Prostate gland (tissue), 2 donors: ENCODE data around the gene DR1.

ENCODE experiments used
- POLR2A ChIP-seq: fragments of 450-650 bp; IDR thresholded peaks from one replicate; pipeline ENCODE4 v1.6.1; 2016; ENCODE audit warnings: antibody characterized with exemption, mild to moderate bottlenecking
- POLR2AphosphoS5 ChIP-seq: sonication (generic); formaldehyde crosslinking; IDR thresholded peaks from one replicate; pipeline ENCODE4 v1.6.1; 2017; ENCODE audit warnings: antibody characterized with exemption
- TF ChIP-seq, protein P1 (sequence below), 4 experiments: fragments of 200-600 bp in 2 of 4; fragments of 450-650 bp in 2 of 4; sonication (generic) in 2 of 4; IDR thresholded peaks; 1 replicate in 3 of 4; 2 replicates in 1 of 4; pipeline ENCODE4 v1.5.1; 2016 to 2019; ENCODE audit warnings: antibody characterized with exemption in 4 of 4, mild to moderate bottlenecking in 2 of 4, moderate library complexity in 2 of 4

DNA sequence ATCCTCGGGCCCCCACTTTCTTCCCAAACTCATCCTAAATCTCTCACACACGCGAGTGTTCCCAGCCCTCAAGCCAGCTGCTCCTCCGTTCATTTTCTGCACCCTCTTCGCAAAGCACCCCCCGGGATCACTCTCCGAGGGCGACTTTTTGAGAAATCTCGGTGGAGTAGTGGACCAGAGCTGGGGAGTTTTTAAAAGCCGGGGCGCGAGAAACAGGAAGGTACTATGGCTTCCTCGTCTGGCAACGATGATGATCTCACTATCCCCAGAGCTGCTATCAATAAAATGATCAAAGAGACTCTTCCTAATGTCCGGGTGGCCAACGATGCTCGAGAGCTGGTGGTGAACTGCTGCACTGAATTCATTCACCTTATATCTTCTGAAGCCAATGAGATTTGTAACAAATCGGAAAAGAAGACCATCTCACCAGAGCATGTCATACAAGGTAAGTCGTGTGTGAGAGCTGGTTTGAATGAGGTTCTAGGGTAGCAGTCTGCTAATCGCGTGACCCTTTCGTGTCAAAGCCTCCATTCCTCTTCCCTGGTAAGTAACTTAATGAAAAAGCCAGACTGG lies 800 bp downstream of the DR1 start:
- TF ChIP-seq, protein P1, sequence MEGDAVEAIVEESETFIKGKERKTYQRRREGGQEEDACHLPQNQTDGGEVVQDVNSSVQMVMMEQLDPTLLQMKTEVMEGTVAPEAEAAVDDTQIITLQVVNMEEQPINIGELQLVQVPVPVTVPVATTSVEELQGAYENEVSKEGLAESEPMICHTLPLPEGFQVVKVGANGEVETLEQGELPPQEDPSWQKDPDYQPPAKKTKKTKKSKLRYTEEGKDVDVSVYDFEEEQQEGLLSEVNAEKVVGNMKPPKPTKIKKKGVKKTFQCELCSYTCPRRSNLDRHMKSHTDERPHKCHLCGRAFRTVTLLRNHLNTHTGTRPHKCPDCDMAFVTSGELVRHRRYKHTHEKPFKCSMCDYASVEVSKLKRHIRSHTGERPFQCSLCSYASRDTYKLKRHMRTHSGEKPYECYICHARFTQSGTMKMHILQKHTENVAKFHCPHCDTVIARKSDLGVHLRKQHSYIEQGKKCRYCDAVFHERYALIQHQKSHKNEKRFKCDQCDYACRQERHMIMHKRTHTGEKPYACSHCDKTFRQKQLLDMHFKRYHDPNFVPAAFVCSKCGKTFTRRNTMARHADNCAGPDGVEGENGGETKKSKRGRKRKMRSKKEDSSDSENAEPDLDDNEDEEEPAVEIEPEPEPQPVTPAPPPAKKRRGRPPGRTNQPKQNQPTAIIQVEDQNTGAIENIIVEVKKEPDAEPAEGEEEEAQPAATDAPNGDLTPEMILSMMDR (IDR thresholded peaks at IDR 0.05), result no peak
- TF ChIP-seq POLR2A, result no peak
- no peak for TF ChIP-seq POLR2AphosphoS5
